ENCODE results near the gene MBTD1.
"Not testable (repeated sequence)": the region's sequence is repeated elsewhere in the genome, so short reads cannot be mapped to it uniquely, and the experiment has no call there.

The MBTD1 gene

DNA sequence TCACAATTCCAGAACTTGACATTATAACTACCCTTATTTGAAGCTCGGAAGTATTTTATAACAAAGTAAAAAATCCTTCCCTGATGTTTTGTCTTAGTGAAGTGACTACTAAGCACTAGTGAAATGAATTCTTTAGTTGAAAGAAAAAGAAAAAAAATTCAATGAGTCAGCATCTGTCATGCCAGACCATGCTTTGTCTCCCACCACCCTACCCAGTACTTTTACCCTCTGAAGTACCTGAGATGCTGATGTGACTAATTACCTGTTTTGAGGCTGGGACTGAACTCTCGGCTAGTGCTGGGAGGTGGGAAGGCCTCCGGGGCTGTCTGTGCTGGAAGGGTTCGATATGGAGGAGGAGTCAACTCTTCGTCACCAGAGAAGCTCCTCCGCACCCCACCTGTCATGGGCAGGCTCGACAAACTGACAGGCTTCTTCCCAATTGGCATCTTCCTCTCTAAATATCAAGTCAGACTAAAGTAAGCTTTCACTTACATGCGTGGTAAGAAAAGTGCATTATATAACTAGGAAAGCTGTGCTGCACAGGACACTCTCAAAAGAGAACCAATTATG is 74.0 kb downstream of the MBTD1 start:
- DNase-seq: no peak

- no peak for DNase-seq
Observed at GRCh38 chr17:51184124-51184523, 75.7 kb downstream of the MBTD1 start.

GRCh38 chr17:51180486-51180885 is 79.4 kb downstream of the MBTD1 start:
- DNase-seq: no peak

DNA sequence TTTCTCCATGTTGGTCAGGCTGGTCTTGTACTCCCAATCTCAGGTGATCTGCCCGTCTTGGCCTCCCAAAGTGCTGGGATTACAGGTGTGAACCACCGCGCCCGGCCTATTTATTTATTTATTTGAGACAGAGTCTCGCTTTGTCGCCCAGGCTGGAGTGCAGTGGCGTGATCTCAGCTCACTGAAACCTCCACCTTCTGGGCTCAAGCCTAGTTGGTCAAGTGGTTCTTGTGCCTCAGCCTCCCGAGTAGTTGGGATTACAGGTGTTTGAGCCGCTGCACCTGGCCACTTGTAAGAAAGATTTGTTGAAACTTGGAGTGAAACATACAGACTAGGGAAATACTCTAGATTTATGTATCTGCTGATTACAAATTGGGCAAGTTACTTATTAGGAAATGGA is 87.8 kb downstream of the MBTD1 start:
- DNase-seq: not testable (repeated sequence)

DNA sequence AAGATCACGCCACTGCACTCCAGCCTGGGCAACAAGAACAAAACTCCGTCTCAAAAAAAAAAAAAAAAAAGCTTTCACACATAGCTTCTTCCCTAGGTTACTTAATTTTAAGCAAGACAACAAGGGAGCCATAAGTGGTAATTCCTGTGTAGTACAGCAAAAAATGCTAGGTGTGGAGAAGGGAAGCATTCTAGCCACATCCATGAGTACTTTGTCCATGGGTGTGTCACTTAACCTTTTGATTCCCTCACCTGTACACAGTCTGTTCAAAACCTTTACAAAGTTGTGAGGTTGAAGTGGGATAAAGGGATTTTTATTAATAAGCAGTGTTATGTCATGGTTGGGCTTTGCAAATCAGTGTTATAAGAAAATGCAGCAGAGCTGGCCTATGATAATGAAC is 89.1 kb downstream of the MBTD1 start:
- no peak for DNase-seq

GRCh38 chr17:51169340-51169739 is 90.5 kb downstream of the MBTD1 start:
- DNase-seq: no peak

DNA sequence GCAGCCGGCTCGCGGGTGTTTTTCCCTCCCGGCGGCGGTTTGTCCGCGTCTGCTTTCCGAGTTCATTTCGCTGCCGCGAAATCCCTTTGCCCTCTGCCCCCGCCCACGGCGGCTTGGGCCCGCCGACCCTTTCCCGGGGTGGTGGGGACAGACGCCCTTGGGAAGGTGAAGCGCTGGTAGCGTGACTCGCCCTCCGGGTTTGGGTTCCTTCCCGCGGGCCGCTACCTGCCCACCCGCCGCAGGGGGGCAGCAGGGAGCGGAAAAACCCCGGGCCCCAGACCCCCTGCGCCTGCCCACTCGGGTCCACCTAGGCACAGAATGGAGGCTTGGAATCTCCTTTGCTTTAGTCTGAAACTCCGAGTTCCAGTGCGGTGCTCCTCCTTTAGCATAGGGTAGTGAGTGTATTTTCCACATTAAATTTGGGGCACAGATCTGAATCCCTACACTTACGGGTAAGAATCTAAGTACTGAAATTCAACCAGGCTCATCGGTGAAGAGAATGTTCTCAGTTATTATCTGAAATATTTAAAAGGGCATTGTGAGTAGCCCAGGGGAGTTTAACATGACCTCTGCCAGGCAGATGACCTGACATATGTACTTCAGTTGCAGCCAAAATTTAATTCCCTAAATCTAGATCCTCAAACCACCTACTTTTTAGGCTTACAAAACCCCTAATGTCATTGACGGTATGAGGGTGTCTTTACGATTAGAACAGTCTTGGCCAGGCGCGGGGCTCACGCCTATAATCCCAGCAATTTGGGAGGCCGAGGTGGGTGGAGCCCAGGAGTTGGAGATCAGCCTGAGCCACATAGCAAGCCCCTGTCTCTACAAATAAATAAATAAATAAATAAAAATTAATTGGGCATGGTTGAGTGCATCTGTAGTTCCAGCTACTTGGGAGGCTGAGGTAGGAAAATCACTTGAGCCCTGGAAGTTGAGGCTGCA is 92.6 kb downstream of the MBTD1 start:
- peak; percentile 45 to 65 (median 49) for DNase-seq

DNA sequence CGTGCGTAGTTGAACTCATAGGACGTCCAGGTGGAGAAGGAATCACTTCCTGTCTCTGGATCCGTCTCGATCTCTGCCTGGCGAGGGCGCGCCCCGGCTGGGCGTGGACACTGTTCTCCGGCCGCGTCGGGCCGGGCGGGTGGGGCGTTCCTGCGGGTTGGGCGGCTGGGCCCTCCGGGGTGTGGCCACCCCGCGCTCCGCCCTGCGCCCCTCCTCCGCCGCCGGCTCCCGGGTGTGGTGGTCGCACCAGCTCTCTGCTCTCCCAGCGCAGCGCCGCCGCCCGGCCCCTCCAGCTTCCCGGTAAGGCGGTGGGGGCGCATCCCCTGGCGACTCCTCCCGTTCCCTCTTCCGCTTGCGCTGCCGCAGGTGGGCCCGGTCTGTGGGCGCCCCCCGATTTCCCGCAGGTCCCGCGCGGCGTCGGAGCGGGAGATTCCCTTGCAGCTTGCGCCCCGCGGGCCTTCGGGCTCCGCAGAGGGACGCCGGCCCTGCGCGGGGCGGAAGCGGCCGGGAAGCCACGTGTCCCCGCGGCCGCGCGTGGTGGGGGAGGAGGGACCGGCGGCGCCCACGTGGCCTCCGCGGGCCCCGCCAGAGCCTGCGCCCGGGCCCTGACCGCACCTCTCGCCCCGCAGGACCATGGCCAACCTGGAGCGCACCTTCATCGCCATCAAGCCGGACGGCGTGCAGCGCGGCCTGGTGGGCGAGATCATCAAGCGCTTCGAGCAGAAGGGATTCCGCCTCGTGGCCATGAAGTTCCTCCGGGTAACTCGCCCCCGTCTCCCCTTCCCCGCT is 93.5 kb downstream of the MBTD1 start, which contains the start of gene NME2:
Gene NME2, plus strand, starts transcription at position 214 of the 789 bp plus-strand sequence. Its CDS starts 420 bp downstream, at position 634.
- peak; percentile 30 to 80 (median 57) for DNase-seq

DNA sequence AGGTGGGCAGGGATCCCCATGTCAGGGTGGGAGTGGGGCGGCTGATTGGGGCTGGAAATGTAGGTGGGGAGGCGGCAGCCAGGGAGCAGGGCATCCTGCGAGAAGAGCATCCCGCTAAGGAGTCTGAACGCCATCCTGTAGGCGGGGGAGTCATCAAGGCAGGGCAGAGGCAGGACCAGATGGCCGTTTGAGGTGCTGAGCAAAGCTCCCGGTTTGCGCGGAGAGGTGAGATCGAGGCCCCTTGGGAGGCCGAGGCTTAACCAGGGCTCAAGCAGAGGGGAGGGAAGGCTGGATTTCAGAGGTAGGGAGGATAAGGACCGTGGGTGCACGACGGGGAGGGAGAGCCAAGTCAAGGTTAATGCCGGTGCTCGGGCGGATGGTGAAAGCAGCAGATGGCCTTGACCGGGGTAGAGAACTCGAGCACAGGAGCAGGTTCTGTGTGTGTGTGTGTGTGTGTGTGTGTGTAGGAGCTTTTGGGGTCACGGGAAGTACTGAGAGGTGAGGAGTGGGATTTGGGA is 94.1 kb downstream of the MBTD1 start:
- peak in 2 of 5 experiments; percentile 4 to 7 for DNase-seq

GRCh38 chr17:51164911-51165679 is 94.8 kb downstream of the MBTD1 start:
- no peak for DNase-seq

- no peak for DNase-seq
Observed at GRCh38 chr17:51161541-51161940, 98.3 kb downstream of the MBTD1 start.

- no peak for DNase-seq
Observed at GRCh38 chr17:51159604-51160003, 100.2 kb downstream of the MBTD1 start.

GRCh38 chr17:51155416-51155815 is 104.4 kb downstream of the MBTD1 start:
- no peak for DNase-seq

- DNase-seq: peak in 1 of 5 experiments; percentile 46
Observed at GRCh38 chr17:51154176-51154575, 105.7 kb downstream of the MBTD1 start.

DNA sequence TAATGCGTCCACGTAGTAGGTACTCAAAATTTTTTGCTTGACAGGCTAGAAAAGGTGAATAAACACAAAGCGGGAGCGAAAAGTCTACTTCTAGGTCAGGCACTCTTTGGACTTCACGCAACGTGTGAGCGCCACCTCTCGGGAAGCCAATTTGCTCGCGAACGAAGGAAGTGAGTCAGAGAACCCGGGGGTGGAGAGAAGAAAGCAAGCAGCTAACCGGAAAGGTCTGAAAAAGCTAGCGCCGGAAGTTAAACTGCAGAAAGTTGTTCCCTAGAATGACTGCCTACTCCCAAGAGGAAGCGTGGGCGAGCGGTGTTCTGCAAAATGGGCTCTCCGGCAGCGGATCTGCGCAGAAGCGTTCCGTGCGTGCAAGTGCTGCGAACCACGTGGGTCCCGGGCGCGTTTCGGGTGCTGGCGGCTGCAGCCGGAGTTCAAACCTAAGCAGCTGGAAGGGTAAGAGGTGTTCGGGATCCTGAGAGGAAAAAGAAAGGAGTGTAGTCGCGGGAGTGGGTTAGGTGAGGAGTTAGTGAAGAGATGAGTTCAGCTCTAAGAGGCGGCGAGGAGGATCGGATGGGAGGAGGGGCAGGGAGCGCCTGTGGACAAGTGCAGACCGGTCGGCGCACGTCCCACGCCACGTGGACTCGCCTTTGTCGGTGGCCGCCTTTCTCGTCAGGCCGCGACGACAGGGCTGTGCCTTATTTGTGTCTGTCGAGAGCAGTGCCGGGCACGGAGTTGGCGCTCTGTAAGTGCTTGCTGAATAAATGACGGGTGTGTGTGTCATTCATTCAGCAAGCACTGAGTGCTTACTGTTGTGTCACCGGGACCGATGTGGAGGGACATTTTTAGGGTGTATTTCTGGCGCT is 106.4 kb downstream of the MBTD1 start, which contains the start of gene NME1:
Gene NME1, plus strand, starts transcription at position 350 of the 863 bp plus-strand sequence. CDS start 2,096 bp downstream, outside the sequence.
- DNase-seq: peak; percentile 88 to 99 (median 96)

- no peak for DNase-seq
Observed at GRCh38 chr17:51152766-51153209, 107.1 kb downstream of the MBTD1 start.

- no peak for DNase-seq
Observed at GRCh38 chr17:51150932-51151331, 108.9 kb downstream of the MBTD1 start.

DNA sequence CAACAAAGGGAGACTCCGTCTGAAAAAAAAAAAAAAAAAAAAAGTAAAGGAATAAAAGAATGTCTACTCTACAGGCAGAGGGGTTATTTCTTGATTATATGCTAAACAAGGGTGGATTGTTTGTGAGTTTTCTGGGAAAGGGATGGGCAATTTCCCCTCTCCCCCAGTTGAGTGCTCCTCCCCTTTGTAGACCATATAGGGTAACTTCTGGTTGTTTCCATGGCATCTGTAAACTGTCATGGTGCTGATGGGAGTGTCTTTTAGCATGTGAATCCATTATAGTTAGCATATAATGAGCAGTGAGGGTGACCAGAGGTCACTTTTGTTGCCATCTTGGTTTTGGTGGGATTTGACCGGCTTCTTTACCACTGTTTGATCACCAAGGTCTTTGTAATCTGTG is 110.7 kb downstream of the MBTD1 start:
- DNase-seq: no peak

DNA sequence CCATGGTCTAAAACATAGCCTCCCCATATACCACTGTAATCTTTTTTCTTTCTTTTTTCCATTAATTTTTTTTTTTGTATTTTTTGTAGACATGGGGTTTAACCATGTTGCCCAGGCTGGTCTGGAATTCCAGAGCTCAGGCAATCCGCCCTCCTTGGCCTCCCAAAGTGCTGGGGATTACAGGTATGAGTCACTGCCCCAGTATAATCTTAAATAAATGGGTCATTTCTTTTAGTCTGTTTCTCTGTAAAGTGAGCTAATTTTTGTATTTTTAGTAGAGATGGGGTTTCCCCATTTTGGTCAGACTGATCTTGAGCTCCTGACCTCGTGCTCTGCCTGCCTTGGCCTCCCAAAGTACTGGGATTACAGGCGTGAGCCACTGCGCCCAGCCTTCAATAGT is 112.2 kb downstream of the MBTD1 start:
- no peak for DNase-seq

DNA sequence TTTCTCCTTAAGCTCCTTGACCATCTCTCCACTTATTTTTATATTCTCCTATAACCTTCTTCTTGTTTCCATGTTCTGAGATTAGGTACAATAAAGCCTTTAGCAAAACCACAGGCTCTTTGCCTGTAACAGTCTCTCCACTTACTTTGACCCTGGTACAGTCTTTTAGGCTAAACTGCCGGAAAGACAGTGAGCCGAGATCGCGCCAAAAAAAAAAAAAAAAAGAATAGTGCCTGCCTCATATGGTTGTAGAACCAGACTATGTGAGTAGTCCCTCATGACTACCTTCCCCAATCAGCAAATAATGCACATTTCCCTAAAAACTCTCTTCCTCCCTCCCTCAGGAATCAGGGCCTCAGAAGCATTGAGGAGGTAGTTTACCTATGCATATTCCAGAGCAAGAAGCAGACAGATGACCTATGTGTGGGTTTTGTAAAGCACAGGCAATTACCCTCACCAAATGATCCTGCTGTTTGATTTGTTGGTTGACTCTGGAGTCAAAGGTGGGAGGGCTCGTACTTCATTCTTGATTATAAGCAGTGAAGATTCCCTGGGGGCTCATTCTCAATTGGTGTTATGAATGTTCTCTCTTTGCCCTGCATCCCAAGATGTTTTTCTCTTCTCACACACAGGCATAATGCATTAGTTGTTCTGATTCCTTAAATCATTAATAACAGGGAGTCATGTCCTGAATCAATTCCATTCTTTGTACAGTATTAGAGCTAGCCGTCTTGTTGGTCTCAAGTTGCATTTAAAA is 115.4 kb downstream of the MBTD1 start:
- DNase-seq: no peak

All from T-helper 2 cell (primary cell).